Suprapubic skin (tissue), 2 donors: ENCODE measurements around the gene DNAJC5.

Experiments used
- EP300 ChIP-seq: sonication (generic); formaldehyde crosslinking; IDR thresholded peaks from one replicate; pipeline ENCODE4 v1.6.1; 2017; ENCODE audit warnings: antibody characterized with exemption
- POLR2A ChIP-seq, 2 donors: fragments of 450-650 bp; IDR thresholded peaks; one replicate each; pipeline ENCODE4 v1.6.1; 2017; ENCODE audit warnings: antibody characterized with exemption in 2 of 2, mild to moderate bottlenecking in 2 of 2, moderate library complexity in 2 of 2

DNA sequence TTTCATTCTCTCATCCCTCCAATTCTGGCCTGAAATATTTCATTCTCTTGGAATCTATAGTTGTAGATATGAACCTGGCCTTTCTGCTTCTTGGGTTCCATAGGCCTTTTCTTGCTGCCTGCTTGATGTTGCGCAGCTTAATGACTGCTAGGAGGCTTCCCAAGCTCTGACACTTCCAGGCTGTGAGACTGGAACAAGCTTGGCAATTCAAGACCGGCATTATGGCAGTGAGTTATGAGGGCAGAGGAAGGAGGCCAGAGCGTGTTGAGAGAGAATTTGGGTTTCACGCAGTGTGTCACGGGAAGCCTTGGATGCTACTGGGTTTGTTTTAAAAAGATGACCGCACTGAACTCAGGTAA, 948 bp upstream of the DNAJC5 start:
- no peak for TF ChIP-seq POLR2A (IDR thresholded peaks at IDR 0.05)
- no peak for TF ChIP-seq EP300
